NCI-H1417 (cell line): ENCODE measurements around the gene LIMK1.
"Not testable (repeated sequence)": the region's sequence is repeated elsewhere in the genome, so short reads cannot be mapped to it uniquely, and the experiment has no call there.

Experiments used
- DNase-seq, 3 experiments: peaks; one replicate each; lab custom pipeline; 2025; lab: John Stamatoyannopoulos, UW

The LIMK1 gene

DNA sequence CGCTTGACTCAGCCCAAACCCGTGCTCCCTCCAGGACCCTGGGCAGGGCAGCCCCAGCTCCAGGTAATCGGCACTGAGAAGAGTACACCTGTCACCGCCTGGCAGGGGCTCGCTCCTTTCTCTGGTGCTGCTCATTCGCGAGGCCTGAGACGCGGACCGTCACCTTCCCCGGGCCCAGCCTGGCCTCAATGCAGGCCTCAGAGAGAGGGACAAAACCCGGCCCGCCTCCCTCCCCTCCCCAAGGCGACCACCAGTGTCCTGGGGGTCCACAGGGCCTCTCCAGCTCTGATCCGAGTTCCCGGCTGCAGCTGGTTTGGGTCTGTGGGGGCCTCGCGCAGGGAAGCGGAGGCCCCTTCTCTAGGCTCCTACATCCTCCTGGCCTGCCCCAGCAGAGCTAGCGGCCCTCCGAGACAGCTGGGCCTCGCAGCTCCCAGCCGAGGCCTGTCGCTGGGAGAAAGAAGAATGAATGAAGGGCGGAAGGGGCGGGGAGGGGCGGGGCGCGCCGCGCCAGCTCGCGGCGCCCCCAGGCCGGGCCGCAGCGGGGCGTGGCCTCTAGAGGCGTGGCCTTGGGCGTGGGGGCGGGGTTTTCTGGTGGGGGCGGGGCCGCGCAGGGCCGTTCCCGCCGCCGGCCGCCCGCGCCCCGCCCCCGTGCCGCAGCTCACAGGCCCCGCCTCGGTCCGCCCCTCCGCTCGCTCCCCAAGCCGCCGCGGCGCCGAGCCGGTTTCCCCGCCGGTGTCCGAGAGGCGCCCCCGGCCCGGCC, at the start of gene LIMK1:
LIMK1 (plus strand) TSS at position 688 of the 760 bp plus-strand sequence. CDS start 187 bp downstream, outside the sequence.
- DNase-seq: peak; percentile 85 to 90 (median 87)

DNA sequence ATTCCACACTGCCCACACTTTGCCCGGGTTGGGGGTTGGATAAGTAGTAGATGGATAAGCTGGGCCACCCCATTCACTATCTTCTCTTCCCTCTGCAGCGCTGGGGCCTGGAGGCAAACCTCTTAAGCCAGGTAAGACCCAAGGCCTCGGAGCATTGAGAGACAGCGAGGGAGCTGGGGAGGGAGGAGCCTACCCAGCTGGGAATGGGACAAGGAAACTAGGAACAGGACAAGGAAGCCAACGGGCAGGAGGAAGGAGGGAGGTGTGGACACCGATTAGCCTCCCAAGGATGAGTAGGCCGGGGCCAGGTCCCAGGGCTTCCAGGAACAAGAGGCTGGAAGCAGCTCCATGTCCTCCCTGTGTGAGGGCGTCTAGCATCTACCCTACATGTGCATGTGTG, 46.0 kb upstream of the LIMK1 start:
- no peak for DNase-seq

DNA sequence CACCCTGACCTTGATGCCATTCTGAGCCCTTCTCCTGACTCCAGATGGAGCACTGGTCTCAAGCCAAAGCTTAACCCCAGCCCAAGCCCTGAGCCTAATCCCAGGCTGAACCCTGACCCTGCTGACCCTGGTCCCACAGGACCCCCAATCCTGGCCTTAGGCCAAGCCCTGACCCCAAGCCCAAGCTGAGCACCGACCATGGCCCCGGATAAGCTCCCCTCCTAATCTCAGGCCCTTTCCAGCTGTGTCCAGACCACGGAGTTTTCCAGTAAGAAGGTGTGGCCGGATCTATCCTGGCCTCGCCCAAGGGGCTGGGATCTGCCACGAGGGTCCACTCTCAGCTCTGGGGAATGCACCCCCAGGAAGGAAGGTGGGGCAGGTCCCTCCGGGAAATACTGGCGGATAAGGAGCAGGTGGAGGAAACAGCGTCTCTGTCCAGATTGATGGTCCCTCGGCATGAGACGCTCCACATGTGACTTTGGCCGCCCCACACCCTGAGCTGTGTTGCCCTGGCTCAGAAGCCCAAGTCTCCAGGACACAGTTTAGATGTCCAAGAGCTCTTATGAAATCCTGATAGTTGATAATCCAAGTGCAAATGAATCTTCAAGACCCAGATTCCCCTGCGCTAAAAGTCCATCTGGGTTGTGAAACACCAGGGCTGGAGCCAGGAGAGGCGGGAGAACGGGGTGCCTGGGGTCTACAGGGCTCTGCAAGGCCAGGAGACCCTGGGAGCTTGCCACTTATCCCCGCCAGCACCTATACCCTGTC, 45.2 kb upstream of the LIMK1 start:
- no peak for DNase-seq

DNA sequence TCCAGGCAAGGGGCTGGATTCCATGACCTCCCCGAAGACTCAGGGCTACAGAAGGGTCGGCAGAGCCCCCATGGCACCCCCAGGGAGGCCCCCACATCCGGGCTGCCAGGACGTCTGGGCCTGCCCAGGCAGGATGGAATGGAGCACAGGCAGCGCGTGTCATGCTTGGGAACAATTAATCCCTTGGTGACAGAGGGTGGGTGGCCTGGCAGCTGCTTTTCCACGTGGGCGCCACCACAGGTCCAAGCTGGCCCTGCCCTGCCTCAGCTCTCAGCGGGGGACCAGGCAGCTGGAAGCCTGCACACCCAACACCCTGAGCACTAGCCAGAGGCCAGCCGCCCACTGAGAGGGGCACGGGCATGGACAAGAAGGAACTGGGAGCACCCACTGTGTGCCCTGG, 44.3 kb upstream of the LIMK1 start:
- peak in 2 of 3 experiments; percentile 64 to 80 for DNase-seq

DNA sequence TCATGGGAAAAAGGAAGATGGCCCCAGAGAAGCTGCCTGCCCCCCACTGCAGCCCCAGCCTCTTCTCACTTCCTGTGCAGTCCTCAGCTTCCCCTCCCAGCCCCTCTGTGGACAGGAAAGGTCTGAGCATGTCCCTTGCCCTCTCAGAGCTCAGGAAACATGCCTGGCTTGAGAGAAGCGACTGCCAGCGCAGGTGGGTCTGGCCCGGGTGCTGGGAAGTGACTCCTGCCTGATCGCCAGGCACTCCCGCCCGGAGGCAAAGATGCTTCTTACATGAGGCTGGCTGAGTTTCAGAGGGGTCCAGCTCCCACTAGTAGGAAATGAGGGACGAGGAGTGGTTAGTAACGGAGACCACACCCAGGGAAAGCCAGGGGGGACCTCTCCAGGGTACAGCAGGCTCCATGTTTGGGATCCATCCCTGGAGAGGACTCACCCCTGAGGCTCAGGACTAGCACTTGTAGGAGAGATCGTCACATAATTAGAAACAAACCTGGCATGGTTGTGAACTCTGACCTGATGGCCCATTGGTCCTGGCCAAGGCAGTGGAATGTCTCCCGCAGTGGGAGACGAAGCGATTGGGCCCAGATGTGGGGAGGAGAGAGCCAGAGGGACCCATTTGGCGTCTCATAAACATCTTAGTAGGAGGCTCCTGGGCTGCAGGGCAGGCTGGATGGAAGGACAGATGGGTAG, 43.4 kb upstream of the LIMK1 start:
- DNase-seq: no peak

GRCh38 chr7:74040791-74041520, 42.6 kb upstream of the LIMK1 start:
- DNase-seq: no peak

GRCh38 chr7:74042746-74043522, 40.7 kb upstream of the LIMK1 start:
- peak in 2 of 3 experiments; percentile 88 to 89 for DNase-seq

DNA sequence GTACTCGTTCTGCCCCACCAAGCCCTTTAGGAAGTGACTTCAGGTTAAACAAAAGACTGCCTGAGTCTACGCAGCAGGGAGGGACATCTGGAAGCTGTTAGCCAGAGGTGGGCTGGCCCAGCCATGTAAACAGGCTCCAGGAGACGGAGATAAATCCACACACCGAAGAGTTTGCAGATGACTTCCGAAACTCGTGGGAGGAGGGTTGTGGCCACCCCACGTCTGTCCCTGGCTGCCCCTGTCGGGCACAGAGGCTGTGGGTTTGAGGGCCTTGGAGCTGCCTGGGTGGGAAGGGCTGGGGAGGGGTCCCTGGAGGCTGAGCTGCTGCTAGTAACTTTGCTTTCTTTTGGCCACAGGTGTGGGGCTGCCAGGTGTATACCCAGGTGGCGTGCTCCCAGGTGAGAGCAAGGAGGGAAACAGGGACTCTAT, 40.1 kb upstream of the LIMK1 start:
- peak in 2 of 3 experiments; percentile 88 to 95 for DNase-seq

GRCh38 chr7:74044366-74045350, 38.9 kb upstream of the LIMK1 start:
- DNase-seq: peak in 1 of 3 experiments; percentile 13

- not testable (repeated sequence) for DNase-seq
Observed at GRCh38 chr7:74046581-74046980, 37.0 kb upstream of the LIMK1 start.

- DNase-seq: no peak
Observed at GRCh38 chr7:74047804-74048380, 35.7 kb upstream of the LIMK1 start.

DNA sequence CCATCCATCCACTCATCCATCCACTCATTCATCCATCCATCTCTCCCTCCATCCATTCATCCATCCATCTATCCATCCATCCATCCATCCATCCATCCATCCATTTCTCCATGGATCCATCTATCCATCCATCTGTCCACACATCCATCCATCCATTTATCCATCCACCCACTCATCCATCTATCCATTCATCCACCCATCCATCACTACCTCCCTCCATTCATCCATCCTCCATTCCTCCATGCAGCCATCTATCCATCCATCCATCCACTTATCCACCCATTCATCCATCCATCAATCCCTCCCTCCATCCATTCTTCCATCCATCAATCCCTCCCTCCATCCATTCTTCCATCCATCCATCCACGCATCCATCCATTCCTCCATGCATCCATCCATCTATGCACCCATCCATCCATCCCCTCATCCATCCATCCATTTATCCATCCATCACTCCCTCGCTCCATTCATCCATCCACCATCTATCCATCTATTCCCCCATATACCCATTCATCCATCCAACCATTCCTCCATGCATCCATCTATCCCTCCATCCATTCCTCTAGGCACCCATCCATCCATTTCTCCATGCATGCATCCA, 34.5 kb upstream of the LIMK1 start:
- DNase-seq: no peak

DNA sequence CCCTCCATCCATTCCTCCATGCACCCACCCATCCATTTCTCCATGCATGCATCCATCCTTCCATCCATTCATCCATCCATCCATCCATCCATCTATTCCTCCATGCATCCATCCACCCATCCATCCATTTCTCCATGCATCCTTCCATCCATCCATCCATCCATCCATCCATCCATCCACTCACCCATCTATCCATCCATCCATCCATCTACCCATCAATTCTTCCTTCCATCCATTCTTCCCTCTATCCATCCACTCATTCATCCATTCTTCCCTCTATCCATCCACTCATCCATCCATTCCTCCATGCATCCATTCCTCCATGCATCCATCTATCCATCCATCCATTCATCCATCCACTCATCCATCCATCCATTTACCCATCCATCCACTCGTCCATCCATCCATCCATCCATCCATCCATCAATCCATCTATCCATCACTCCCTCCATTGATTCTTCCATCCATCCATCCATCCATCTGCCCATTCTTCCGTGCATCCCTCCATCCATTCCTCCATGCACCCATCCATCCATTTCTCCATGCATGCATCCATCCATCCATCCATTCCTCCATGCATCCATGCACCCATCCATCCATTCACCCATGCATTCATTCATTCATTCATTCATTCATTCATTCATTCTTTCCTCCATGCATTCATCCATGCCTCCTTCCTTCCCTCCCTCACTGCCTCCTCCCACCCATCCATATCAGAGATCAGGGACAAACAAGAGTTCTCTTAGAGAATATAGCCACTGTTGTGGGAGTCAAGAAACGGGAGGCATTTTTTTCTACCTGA, 33.4 kb upstream of the LIMK1 start:
- no peak for DNase-seq

DNA sequence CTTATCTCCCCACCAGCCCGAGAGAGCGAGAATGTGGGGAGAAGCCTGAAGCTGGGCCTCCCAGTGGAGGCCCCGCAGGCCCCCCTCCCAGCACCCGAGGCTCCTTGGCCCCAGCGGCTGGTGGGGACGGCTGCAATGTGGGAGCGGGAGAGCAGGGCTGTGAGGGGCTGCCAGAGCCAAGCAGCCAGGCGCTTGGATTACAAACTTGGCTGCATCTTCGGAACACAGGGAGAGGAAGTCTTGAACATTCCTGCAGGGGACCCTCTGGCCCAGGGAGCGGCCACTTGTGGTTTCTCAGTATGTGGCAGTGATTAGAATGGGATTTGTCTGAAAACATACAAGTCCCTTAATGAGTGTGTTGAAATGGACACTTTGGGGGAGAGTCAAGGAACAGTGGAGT, 32.4 kb upstream of the LIMK1 start:
- DNase-seq: no peak

DNA sequence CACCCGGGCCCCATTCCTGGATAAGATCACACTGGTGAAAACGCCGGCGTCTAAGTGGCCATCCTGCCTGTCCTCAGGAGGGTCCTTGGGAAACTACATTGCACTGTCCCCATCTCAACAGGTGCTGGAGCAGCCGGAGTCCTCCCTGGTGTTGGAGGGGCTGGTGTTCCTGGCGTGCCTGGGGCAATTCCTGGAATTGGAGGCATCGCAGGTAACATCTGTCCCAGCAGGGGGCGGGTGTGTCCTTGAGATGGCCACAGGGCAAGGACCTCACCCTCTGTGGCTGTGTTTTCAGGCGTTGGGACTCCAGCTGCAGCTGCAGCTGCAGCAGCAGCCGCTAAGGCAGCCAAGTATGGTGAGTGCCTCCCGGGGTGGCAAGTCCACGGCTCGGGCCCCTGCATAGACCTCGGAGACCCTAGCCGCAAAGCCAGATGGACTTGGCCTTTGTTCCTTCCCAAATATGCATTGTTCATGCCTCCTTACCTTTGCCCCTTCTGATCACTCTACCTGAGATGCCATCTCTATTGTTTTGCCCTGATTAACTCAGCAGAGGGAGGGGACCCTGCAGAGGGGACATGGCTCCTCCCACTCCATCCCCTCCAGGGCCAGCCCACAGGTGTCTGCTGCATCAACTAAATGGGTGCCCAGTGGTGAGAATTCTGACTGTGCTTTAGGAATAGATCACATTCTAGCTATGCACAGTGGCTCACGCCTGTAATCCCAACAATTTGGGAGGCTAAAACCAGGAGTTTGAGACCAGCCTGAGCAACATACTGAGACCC, 31.8 kb upstream of the LIMK1 start:
- peak in 1 of 3 experiments; percentile 44 for DNase-seq

GRCh38 chr7:74052628-74053027, 31.0 kb upstream of the LIMK1 start:
- DNase-seq: no peak

DNA sequence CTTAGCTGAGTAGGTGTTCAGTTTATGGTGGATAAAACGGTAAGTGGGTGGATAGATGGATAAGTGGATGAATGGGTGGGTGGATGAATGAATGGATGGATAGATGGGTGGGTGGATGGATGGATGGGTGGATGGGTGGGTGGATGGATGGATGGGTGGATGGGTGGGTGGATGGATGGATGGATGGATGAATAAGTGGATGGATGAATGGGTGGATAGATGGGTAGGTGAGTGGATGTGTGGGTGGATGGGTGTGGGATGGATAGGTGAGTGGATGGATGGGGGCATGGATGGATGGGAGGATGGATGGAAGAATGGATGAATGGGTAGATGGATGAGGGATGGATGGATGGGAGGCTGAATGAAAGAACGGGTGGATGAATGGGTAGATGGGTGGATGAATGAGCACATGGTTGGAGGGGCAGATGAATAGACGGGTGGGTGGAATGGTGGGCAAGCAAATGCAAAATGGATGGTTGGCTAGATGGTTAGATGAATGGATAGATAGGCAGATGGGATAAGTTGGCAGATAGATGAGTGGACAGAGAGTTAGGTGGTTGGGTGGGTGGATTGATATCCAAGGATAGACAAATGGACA, 29.9 kb upstream of the LIMK1 start:
- DNase-seq: no peak
